Activated CD4-positive, alpha-beta T cell treated with anti-CD3 and anti-CD28 coated beads, Interleukin-2, Interleukin-4, amounts not matched to agents 100 ng/mL and 50 ng/mL, durations not matched to agents 16 hours and 8 hours (primary cell): ENCODE data around the gene MIA2.
"Not testable (repeated sequence)": the region's sequence is repeated elsewhere in the genome, so short reads cannot be mapped to it uniquely, and the experiment has no call there.

Source experiments
- DNase-seq: peaks from one replicate; pipeline ENCODE4 v3.0.0-alpha.2; 2020; ENCODE audit warnings: low spot score

MIA2 gene, protein sequence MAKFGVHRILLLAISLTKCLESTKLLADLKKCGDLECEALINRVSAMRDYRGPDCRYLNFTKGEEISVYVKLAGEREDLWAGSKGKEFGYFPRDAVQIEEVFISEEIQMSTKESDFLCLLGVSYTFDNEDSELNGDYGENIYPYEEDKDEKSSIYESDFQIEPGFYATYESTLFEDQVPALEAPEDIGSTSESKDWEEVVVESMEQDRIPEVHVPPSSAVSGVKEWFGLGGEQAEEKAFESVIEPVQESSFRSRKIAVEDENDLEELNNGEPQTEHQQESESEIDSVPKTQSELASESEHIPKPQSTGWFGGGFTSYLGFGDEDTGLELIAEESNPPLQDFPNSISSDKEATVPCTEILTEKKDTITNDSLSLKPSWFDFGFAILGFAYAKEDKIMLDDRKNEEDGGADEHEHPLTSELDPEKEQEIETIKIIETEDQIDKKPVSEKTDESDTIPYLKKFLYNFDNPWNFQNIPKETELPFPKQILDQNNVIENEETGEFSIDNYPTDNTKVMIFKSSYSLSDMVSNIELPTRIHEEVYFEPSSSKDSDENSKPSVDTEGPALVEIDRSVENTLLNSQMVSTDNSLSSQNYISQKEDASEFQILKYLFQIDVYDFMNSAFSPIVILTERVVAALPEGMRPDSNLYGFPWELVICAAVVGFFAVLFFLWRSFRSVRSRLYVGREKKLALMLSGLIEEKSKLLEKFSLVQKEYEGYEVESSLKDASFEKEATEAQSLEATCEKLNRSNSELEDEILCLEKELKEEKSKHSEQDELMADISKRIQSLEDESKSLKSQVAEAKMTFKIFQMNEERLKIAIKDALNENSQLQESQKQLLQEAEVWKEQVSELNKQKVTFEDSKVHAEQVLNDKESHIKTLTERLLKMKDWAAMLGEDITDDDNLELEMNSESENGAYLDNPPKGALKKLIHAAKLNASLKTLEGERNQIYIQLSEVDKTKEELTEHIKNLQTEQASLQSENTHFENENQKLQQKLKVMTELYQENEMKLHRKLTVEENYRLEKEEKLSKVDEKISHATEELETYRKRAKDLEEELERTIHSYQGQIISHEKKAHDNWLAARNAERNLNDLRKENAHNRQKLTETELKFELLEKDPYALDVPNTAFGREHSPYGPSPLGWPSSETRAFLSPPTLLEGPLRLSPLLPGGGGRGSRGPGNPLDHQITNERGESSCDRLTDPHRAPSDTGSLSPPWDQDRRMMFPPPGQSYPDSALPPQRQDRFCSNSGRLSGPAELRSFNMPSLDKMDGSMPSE (N-terminal part only)

GRCh38 chr14:39233680-39234326, at the start of gene MIA2:
Gene MIA2 (plus strand): TSS chr14:39233915. CDS start chr14:39234115, 200 bp downstream.
- DNase-seq = no peak

GRCh38 chr14:39184628-39185255, 49.0 kb upstream of the MIA2 start:
- no peak for DNase-seq

GRCh38 chr14:39185256-39186049, 48.3 kb upstream of the MIA2 start:
- no peak for DNase-seq

DNA sequence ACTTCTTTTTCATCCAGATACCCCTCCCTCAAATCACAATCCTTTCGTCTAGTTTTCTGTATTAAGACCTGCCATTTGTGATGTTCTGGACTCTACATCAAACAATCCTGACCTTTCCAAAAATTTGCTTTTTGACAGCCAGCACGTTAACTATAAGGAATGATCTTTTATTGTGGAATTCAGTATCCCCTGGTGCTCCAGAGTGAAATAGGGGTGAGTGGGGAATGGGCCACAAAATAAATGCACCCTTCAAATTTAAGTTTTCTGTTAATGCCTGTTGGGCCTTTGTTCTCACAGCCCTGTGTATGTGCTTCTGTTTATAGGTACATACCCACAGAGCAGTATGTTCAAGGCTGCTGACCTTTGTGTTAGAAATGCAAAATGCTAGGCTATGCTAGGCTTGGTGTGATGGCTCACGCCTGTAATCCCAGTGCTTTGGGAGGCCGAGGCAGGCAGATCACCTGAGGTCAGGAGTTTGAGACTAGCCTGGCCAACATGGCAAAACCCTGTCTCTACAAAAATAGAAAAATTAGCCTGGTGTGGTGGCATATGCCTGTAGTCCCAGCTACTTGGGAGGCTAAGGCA, 46.7 kb upstream of the MIA2 start:
- no peak for DNase-seq

- DNase-seq = no peak
Measured at GRCh38 chr14:39203659-39204606, 29.8 kb upstream of the MIA2 start.

DNA sequence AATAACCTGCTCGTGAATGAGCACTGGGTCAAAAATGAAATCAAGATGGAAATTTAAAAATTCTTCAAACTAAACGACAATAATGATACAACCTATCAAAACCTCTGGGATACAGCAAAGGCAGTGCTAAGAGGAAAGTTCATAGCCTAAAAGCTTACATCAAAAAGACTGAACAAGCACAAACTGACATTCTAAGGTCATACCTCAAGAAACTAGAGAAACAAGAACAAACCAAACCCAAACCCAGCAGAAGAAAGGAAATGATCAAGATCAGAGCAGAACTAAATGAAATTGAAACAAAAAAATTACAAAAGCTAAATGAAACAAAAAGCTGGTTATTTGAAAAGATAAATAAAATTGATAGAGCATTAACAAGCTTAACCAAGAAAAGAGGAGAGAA, 26.3 kb upstream of the MIA2 start:
- not testable (repeated sequence) for DNase-seq

DNA sequence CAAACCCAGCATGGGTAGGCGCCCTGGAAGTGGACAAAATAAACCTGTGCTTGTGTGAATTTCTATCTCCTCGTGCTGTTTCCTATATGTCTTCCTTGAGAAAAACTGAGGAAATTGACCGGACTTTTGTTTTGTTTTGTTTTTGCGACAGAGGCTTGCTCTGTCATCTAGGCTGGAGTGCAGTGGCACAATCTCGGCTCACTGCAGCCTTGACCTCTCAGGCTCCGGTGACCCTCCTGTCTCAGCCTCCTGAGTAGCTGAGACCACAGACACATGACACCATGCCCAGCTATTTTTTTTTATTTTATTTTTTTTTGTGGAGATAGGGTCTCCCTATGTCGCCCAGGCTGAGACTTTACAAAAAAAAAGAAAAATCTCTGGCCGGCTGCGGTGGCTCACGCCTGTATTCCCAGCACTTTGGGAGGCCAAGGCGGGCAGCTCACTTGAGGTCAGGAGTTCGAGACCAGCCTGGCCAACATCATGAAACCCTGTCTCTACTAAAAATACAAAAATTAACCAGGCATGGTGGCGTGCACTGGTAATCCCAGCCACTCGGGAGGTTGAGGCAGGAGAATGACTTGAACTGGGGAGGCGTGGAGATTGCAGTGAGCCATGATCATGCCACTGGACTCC, 22.5 kb upstream of the MIA2 start:
- no peak for DNase-seq

GRCh38 chr14:39212034-39212433, 21.7 kb upstream of the MIA2 start:
- no peak for DNase-seq

DNA sequence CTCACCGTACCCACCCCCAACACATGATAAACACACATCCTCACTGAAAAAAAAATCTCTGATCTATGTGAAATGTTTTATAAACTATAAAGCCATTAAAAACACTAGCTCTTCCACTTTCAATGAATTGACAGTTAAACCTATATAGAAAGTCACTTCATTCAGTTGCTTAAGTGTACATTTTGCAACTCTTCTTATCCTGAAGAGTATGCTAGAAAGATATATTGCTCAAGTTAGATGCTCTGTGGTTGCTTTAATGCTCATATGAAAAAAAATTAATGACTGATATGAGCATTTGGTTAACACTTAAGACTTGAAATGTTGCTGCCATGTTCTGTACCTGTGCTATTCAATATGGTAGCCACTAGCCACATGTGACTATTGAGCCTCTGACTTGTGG, 21.0 kb upstream of the MIA2 start:
- no peak for DNase-seq

- DNase-seq = no peak
Measured at GRCh38 chr14:39217214-39217879, 16.4 kb upstream of the MIA2 start.

- DNase-seq = no peak
Measured at GRCh38 chr14:39218171-39218769, 15.4 kb upstream of the MIA2 start.

DNA sequence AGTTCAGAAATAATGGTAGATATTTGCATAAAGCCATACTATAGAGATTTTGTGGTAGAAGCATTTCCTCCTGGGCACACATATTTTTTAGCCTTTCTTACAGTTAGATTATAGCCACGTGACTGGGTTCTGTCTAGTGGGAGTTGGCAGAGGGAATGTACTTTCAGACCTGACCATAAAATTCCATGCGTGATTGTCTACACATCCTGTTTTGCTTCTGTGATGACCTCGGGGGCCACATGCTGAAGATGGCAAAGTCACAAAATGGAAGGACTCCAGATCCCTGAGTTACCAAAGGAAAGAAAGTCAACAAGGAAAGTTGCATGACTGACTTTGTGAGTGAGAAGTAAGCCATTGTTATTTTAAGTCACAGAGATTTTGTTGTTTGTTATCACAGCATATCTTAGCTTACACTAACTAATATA, 14.6 kb upstream of the MIA2 start:
- no peak for DNase-seq

- not testable (repeated sequence) for DNase-seq
Measured at GRCh38 chr14:39220473-39220872, 13.2 kb upstream of the MIA2 start.

DNA sequence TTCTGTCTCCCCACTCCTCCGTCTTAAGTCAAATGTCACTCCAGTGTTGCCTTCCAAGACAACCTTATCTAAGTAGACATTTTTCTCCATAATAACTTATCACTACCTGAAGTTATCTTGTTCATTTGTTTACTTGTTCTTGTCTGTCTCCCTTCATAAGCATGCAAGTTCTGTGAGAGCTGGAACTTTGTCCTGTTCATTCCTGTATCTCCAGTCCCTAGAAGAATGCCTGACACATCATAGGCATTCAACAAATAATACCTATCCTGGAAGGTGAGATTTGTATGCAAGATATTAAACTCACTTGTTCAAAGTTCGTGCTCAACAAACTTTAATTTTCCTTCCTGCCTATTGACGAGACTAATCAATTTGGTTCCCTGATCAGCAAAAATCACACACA, 5.7 kb upstream of the MIA2 start:
- DNase-seq = no peak

DNA sequence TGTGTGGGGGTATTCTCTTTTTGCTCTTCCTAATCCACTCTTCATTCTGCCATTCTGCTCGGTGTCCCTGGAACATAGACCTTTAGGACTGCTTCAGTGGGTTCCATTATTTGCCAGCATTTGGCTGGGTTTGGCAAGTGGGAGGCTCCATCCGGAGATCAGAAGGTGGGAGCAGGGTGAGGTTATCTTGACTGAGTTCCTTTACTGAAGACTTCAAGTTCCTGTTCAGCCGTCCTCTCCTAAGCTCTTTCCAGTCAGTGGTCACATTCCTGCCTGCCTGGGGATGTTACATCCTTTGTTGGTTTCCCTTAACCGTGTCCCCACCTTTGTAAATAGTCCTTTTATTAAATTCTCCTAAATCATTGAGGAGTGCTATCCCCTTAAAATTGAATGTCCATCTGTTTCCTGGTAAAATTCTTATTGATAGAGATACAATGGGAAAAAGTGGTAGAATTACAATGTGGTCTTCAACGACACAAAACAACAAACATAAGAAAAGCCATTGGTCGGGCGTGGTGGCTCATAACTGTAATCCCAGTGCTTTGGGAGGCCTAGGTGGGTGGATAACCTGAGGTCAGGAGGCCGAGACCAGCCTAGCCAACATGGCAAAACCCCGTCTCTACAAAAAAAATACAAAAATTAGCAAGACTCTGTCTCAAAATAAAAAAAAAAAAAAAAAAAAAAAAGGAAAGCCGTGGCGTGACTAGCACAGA, 5.0 kb upstream of the MIA2 start:
- DNase-seq = no peak

DNA sequence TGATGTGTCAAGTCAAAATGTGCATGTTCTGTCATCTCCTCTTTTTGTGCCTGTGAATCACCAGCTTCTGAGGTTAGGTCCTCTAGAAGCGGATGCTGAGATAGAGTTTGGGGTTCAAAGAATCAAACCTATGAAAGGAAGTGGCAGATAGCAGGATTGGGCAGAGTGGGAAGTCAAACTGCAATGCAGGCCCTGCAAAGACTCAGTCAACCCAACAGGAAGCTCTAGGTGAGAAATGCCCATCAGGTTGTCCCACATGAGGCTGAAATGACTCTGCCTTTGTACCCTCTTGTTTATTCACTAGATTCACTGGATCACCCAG, 4.5 kb upstream of the MIA2 start:
- DNase-seq = peak; percentile 96

DNA sequence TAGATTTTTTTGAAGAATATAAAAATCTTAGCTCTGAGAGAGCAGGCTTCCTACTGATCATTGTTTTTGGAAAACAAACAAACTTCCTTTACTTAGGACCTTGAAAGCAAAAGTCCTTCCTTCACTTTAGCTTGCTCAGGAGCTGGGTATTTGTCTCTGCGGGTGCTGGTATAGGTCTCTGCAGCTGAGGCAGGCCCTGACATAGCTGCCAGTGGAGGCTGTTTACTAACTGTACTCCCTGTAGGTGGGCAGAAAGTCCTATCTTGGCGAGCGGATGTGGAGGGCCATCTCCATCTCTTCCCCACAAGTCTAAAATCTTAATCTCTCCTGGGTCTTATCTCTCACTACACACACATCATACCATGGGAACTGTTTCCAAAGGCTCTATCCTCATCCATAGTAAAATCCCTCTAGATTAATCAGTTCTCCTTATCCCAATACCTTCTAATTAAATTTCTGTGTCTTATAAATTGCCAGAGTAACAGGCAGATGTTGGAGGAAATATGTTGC, 4.1 kb upstream of the MIA2 start:
- DNase-seq = no peak
